WTC11 (cell line): ENCODE results near the gene LAMA5. TPM values are rescaled to one million over a fixed set of nuclear protein-coding genes. Genes with fewer than 3 reads are reported as not detected.
A peak's percentile ranks its signal among the peaks of the same experiment; 100 is the strongest.

Source experiments
- ATAC-seq: fragments of 200-7000 bp; cut with Tn5 transposase; 2 replicates; pipeline ENCODE4 v1.10.0; 2021; ENCODE audit warnings: mild to moderate bottlenecking, moderate library complexity
- CTCF ChIA-PET: fragments of 300-600 bp; sonication (Branson Sonifier 250); formaldehyde crosslinking; loops from one replicate; lab custom pipeline; 2021; ENCODE audit warnings: antibody characterized with exemption; lab: Charles Lee
- POLR2A ChIA-PET: fragments of 350-600 bp; sonication (Branson Sonifier 250); formaldehyde crosslinking; loops from one replicate; lab custom pipeline; 2021; ENCODE audit warnings: antibody characterized with exemption; lab: Charles Lee
- DNase-seq: peaks from one replicate; pipeline ENCODE4 v3.0.0; 2021; ENCODE audit warnings: low spot score
- H3K27ac Mint-ChIP-seq: 2 replicates; pipeline ENCODE4 v1.8.0; 2021; ENCODE audit warnings: mixed read lengths
- H3K27me3 Mint-ChIP-seq: 2 replicates; pipeline ENCODE4 v1.8.0; 2021; ENCODE audit warnings: low read depth, mild to moderate bottlenecking, moderate library complexity, mixed read lengths
- H3K36me3 Mint-ChIP-seq: 2 replicates; pipeline ENCODE4 v1.8.0; 2021; ENCODE audit warnings: mixed read lengths
- H3K4me1 Mint-ChIP-seq: 2 replicates; pipeline ENCODE4 v1.8.0; 2022; ENCODE audit warnings: mixed read lengths
- H3K4me3 Mint-ChIP-seq: 2 replicates; pipeline ENCODE4 v1.8.0; 2021; ENCODE audit warnings: mild to moderate bottlenecking, moderate library complexity, mixed read lengths
- H3K9me3 Mint-ChIP-seq: 2 replicates; pipeline ENCODE4 v1.8.0; 2021; ENCODE audit warnings: mixed read lengths
- ATF2 ChIP-seq: sonication (generic); formaldehyde crosslinking; IDR thresholded peaks from 2 replicates; pipeline ENCODE4 v1.8.1; 2022; ENCODE audit warnings: low read depth, missing genetic modification reagents, borderline replicate concordance
- CBFB ChIP-seq: sonication (generic); formaldehyde crosslinking; IDR thresholded peaks from 2 replicates; pipeline ENCODE4 v1.8.1; 2022; ENCODE audit warnings: mild to moderate bottlenecking, low read depth, missing genetic modification reagents
- ELF4 ChIP-seq: sonication (generic); formaldehyde crosslinking; IDR thresholded peaks from 2 replicates; pipeline ENCODE4 v1.8.1; 2022; ENCODE audit warnings: low read depth, mild to moderate bottlenecking, moderate library complexity, missing genetic modification reagents
- ESRRA ChIP-seq: sonication (generic); formaldehyde crosslinking; IDR thresholded peaks from 2 replicates; pipeline ENCODE4 v1.8.1; 2022; ENCODE audit warnings: mild to moderate bottlenecking, missing genetic modification reagents, borderline replicate concordance
- GABPB1 ChIP-seq: sonication (generic); formaldehyde crosslinking; IDR thresholded peaks from 2 replicates; pipeline ENCODE4 v1.8.1; 2023; ENCODE audit warnings: mild to moderate bottlenecking, missing genetic modification reagents
- IRF2 ChIP-seq: sonication (generic); formaldehyde crosslinking; IDR thresholded peaks from 2 replicates; pipeline ENCODE4 v1.8.0; 2022; ENCODE audit warnings: low read depth, missing genetic modification reagents, borderline replicate concordance
- NFE2L1 ChIP-seq: sonication (generic); formaldehyde crosslinking; IDR thresholded peaks from 2 replicates; pipeline ENCODE4 v1.8.1; 2023; ENCODE audit warnings: missing genetic modification reagents
- NR1H2 ChIP-seq: sonication (generic); formaldehyde crosslinking; IDR thresholded peaks from 2 replicates; pipeline ENCODE4 v1.9.0; 2021; ENCODE audit warnings: mild to moderate bottlenecking, moderate library complexity, missing genetic modification reagents
- RELA ChIP-seq: sonication (generic); formaldehyde crosslinking; IDR thresholded peaks from 2 replicates; pipeline ENCODE4 v1.8.1; 2022; ENCODE audit warnings: missing genetic modification reagents, mild to moderate bottlenecking, borderline replicate concordance
- SMAD4 ChIP-seq: sonication (generic); formaldehyde crosslinking; IDR thresholded peaks from 2 replicates; pipeline ENCODE4 v1.8.0; 2022; ENCODE audit warnings: mild to moderate bottlenecking, missing genetic modification reagents
- STAT6 ChIP-seq: sonication (generic); formaldehyde crosslinking; conservative IDR thresholded peaks from 2 replicates; pipeline ENCODE4 v1.8.1; 2023; ENCODE audit warnings: mild to moderate bottlenecking, low read depth, missing genetic modification reagents, moderate library complexity
- ZSCAN18 ChIP-seq: fragments of 250-450 bp; sonication (Bioruptor Pico); IDR thresholded peaks from 2 replicates; pipeline ENCODE4 v2.1.2; 2022; ENCODE audit warnings: mild to moderate bottlenecking, moderate library complexity
- total RNA-seq: library from RNA; stranded (reverse); gene quantifications from 3 replicates; pipeline ENCODE4 v1.2.3, GENCODE V29; 2021
- TF ChIP-seq, protein P1 (sequence below): sonication (generic); formaldehyde crosslinking; IDR thresholded peaks from 2 replicates; pipeline ENCODE4 v1.8.1; 2022; ENCODE audit warnings: low read depth, mild to moderate bottlenecking, moderate library complexity, missing genetic modification reagents, borderline replicate concordance
- TF ChIP-seq, protein P2 (sequence below): sonication (generic); formaldehyde crosslinking; IDR thresholded peaks from 2 replicates; pipeline ENCODE4 v1.8.1; 2023; ENCODE audit warnings: mild to moderate bottlenecking, missing genetic modification reagents, moderate library complexity

Gene LAMA5
- total RNA-seq, 1 experiment from 2014 or later: 329 TPM

- no peak for TF ChIP-seq SMAD4 (CRISPR knock-in tag)
- TF ChIP-seq, protein P1, sequence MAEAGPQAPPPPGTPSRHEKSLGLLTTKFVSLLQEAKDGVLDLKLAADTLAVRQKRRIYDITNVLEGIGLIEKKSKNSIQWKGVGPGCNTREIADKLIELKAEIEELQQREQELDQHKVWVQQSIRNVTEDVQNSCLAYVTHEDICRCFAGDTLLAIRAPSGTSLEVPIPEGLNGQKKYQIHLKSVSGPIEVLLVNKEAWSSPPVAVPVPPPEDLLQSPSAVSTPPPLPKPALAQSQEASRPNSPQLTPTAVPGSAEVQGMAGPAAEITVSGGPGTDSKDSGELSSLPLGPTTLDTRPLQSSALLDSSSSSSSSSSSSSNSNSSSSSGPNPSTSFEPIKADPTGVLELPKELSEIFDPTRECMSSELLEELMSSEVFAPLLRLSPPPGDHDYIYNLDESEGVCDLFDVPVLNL (CRISPR knock-in tag): no peak
Observed at GRCh38 chr20:62412194-62413024, 45.3 kb upstream of the LAMA5 start (continued).

DNA sequence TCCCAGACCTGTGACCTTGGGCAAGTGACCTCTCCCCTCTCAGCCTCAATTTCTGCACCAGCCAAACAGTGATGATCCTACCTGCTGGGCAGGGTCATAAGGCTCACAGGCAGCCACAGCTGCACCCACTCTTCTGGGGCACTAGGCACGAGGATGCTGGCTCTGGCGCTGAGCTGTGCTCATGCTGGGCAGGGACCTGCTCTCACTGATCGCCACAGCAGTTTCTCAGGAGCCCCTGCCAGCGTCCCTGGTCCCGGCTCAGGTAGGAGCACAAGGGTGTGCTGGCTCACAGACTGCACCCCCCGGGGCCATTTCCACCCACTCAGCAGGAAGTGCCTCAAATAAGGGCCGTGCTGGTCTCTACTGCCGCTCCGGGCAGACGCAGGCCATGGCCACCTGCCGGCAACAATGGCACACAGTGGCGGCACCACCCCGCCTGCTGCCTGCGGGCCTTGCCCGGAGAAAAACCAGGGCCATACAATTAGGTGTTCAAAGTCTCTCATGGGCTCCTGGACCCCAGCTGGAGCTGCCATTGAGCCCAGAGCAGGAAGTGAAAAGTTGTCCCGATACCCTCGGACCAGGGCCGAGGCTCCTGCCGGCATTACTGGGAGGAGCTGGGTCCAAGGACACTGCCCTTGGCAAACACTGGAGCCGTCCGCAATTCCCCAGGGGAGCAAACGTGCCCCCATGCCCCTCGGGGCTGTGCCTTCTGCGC, 44.5 kb upstream of the LAMA5 start:
- no peak overlapping the region for H3K27ac Mint-ChIP-seq
- peaks cover 5% of the 10 kb centered on the region for H3K27me3 Mint-ChIP-seq
- no peak for DNase-seq
- TF ChIP-seq STAT6 (CRISPR knock-in tag): no peak
- TF ChIP-seq GABPB1 (CRISPR knock-in tag): 0 out of 2 replicates have a peak, but pooled peaks have one; percentile 7
- no peak for ATAC-seq
- ChIA-PET CTCF (interaction anchor here (0.6 to 3.1 kb wide), 13 partner anchors 10 to 1112 kb away, joined by 3 to 27 read pairs (median 7); partner anchors contain the start of genes RBBP8NL and SLCO4A1), POLR2A (no interaction called here)
- H3K4me3 Mint-ChIP-seq: no peak overlapping the region
- H3K9me3 Mint-ChIP-seq: no peaks in the 10 kb centered on the region
- no peaks in the 10 kb centered on the region for H3K36me3 Mint-ChIP-seq
- no peaks in the 10 kb centered on the region for H3K4me1 Mint-ChIP-seq

GRCh38 chr20:62410746-62411478, 43.8 kb upstream of the LAMA5 start:
- H3K27me3 Mint-ChIP-seq: peaks cover 5% of the 10 kb centered on the region
- TF ChIP-seq NR1H2 (CRISPR knock-in tag): no peak
- no peak for TF ChIP-seq IRF2
- TF ChIP-seq ZSCAN18 (CRISPR knock-in tag): no peak
- TF ChIP-seq, protein P2, sequence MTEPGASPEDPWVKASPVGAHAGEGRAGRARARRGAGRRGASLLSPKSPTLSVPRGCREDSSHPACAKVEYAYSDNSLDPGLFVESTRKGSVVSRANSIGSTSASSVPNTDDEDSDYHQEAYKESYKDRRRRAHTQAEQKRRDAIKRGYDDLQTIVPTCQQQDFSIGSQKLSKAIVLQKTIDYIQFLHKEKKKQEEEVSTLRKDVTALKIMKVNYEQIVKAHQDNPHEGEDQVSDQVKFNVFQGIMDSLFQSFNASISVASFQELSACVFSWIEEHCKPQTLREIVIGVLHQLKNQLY: no peak
- TF ChIP-seq ELF4 (CRISPR knock-in tag): no peak
- no peak for TF ChIP-seq CBFB
- TF ChIP-seq NFE2L1: no peak
- no peak for TF ChIP-seq RELA (CRISPR knock-in tag)
- TF ChIP-seq ATF2 (CRISPR knock-in tag): no peak
- no peak for TF ChIP-seq ESRRA (CRISPR knock-in tag)
- TF ChIP-seq, all 79 proteins: peak for 0
- Mint-ChIP-seq H3K4me1 (peaks cover 3% of the 10 kb centered on the region; the same call in 1 of the 2 replicates), H3K27ac (no peak overlapping the region), H3K9me3 (no peaks in the 10 kb centered on the region), H3K36me3 (no peaks in the 10 kb centered on the region), H3K4me3 (no peak overlapping the region)
- ATAC-seq: no peak
- ChIA-PET CTCF (interaction anchor here (0.6 to 3.1 kb wide), 41 partner anchors 8 to 1113 kb away, joined by 3 to 27 read pairs (median 4); partner anchors contain the start of genes ADRM1, RBBP8NL, RPS21 and SLCO4A1), POLR2A (no interaction called here)
- DNase-seq: no peak
